ENCODE results near the gene PPIA. TPM values are rescaled to one million over a fixed set of nuclear protein-coding genes. Genes with fewer than 3 reads are reported as not detected.

Gene PPIA
- 5,094 to 6,229 TPM (median 5,140 TPM) in 5 replicates for total RNA-seq (2022; extraction: Qiagen RNA extraction)

GRCh38 chr7:44796504-44797328 lies at the start of gene PPIA:
PPIA (plus strand) TSS chr7:44796681; CDS start chr7:44796725, 44 bp downstream.

GRCh38 chr7:44748045-44748947 lies 48.2 kb upstream of the PPIA start, which contains the start of gene ZMIZ2:
ZMIZ2 (plus strand) TSS chr7:44748847; CDS start chr7:44756250, 7,403 bp downstream.

GRCh38 chr7:44847920-44848634 lies 51.6 kb downstream of the PPIA start, which contains the start of gene H2AZ2:
H2AZ2 (minus strand) TSS chr7:44848087; CDS start chr7:44847971, 116 bp downstream.

Other genes starting within 250 kb of the PPIA start
- 108 to 138 TPM (median 113 TPM) in 5 replicates for gene DDX56, start 222.8 kb upstream of the PPIA start, total RNA-seq (2022; extraction: Qiagen RNA extraction)
- 47.0 to 54.2 TPM (median 53.0 TPM) in 5 replicates for gene TMED4, start 214.4 kb upstream of the PPIA start, total RNA-seq (2022; extraction: Qiagen RNA extraction)
- gene OGDH, start 190.1 kb upstream of the PPIA start, total RNA-seq (2022; extraction: Qiagen RNA extraction) = 27.3 to 30.9 TPM (median 28.5 TPM) in 5 replicates
- 22.9 to 33.2 TPM (median 30.9 TPM) in 5 replicates for gene ZMIZ2, start 47.8 kb upstream of the PPIA start, total RNA-seq (2022; extraction: Qiagen RNA extraction)
- 217 to 265 TPM (median 250 TPM) in 5 replicates for gene H2AZ2, start 51.4 kb downstream of the PPIA start, total RNA-seq (2022; extraction: Qiagen RNA extraction)
- gene PURB, start 88.8 kb downstream of the PPIA start, total RNA-seq (2022; extraction: Qiagen RNA extraction) = 10.8 to 13.8 TPM (median 12.9 TPM) in 5 replicates
- 0.12 to 0.28 TPM (median 0.16 TPM) in 5 replicates for gene MYO1G, start 182.3 kb downstream of the PPIA start, total RNA-seq (2022; extraction: Qiagen RNA extraction)
- gene CCM2, start 203.5 kb downstream of the PPIA start, total RNA-seq (2022; extraction: Qiagen RNA extraction) = 41.1 to 50.3 TPM (median 48.7 TPM) in 5 replicates

Data from A549 treated with Mapracorat at 1 μM for 4 hours (cell line).